Panc1 (cell line): ENCODE data around the gene CCDC148.

ENCODE experiments used
- POLR2AphosphoS5 ChIP-seq: IDR thresholded peaks from 2 replicates; pipeline ENCODE4 v1.6.1; 2012; ENCODE audit warnings: mild to moderate bottlenecking, low read depth, low read length, moderate library complexity
- SIN3A ChIP-seq: IDR thresholded peaks from 2 replicates; pipeline ENCODE4 v1.6.1; 2012; ENCODE audit warnings: low read depth, mild to moderate bottlenecking, low read length, moderate library complexity, borderline replicate concordance; ENCODE audit not compliant: insufficient read depth
- TCF7L2 ChIP-seq: IDR thresholded peaks from 2 replicates; pipeline ENCODE4 v1.6.1; 2011; ENCODE audit warnings: mild to moderate bottlenecking, low read depth, low read length, inconsistent platforms
- TF ChIP-seq, protein P1 (sequence below): fragments of 450-650 bp; IDR thresholded peaks from 2 replicates; pipeline ENCODE4 v1.5.1; 2017; ENCODE audit warnings: mild to moderate bottlenecking
- TF ChIP-seq, protein P2 (sequence below), 2 experiments: IDR thresholded peaks; 2 replicates each; pipeline ENCODE4 v1.6.1; 2011 to 2012; ENCODE audit warnings: low read depth in 2 of 2, control low read depth in 1 of 2, low read length in 1 of 2, mild to moderate bottlenecking in 1 of 2, moderate library complexity in 1 of 2; ENCODE audit not compliant: insufficient read depth in 1 of 2

DNA sequence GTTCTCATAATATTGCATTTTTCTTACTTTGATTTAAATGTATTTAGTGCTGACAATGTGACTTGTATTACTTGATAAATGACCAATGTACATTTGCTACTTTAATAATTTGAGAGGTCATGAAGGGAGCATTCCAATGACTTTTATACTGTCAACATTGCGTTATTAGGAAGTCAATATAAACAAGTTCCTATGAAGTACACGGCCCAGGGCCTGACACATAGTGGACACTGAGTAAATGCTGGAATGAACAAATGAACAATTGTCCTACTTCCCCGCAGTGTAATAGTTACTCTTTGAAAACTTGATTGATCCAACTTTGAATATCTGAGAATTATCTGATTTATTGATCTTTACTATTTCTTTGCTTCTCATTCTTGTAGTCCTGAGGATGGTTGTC lies 47.5 kb upstream of the CCDC148 start:
- TF ChIP-seq, protein P1, sequence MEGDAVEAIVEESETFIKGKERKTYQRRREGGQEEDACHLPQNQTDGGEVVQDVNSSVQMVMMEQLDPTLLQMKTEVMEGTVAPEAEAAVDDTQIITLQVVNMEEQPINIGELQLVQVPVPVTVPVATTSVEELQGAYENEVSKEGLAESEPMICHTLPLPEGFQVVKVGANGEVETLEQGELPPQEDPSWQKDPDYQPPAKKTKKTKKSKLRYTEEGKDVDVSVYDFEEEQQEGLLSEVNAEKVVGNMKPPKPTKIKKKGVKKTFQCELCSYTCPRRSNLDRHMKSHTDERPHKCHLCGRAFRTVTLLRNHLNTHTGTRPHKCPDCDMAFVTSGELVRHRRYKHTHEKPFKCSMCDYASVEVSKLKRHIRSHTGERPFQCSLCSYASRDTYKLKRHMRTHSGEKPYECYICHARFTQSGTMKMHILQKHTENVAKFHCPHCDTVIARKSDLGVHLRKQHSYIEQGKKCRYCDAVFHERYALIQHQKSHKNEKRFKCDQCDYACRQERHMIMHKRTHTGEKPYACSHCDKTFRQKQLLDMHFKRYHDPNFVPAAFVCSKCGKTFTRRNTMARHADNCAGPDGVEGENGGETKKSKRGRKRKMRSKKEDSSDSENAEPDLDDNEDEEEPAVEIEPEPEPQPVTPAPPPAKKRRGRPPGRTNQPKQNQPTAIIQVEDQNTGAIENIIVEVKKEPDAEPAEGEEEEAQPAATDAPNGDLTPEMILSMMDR = no peak
- TF ChIP-seq POLR2AphosphoS5 (no peak), SIN3A (no peak), TCF7L2 (no peak)
- TF ChIP-seq, protein P2, sequence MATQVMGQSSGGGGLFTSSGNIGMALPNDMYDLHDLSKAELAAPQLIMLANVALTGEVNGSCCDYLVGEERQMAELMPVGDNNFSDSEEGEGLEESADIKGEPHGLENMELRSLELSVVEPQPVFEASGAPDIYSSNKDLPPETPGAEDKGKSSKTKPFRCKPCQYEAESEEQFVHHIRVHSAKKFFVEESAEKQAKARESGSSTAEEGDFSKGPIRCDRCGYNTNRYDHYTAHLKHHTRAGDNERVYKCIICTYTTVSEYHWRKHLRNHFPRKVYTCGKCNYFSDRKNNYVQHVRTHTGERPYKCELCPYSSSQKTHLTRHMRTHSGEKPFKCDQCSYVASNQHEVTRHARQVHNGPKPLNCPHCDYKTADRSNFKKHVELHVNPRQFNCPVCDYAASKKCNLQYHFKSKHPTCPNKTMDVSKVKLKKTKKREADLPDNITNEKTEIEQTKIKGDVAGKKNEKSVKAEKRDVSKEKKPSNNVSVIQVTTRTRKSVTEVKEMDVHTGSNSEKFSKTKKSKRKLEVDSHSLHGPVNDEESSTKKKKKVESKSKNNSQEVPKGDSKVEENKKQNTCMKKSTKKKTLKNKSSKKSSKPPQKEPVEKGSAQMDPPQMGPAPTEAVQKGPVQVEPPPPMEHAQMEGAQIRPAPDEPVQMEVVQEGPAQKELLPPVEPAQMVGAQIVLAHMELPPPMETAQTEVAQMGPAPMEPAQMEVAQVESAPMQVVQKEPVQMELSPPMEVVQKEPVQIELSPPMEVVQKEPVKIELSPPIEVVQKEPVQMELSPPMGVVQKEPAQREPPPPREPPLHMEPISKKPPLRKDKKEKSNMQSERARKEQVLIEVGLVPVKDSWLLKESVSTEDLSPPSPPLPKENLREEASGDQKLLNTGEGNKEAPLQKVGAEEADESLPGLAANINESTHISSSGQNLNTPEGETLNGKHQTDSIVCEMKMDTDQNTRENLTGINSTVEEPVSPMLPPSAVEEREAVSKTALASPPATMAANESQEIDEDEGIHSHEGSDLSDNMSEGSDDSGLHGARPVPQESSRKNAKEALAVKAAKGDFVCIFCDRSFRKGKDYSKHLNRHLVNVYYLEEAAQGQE (IDR thresholded peaks at IDR 0.05; ENCODE audit: insufficient read depth in 1 of 2, low read depth in 2 of 2, low read length in 1 of 2) = no peak
